ENCODE measurements around the gene JTB.

Gene JTB

GRCh38 chr1:153954826-153955225 is 22.6 kb downstream of the JTB start:
- Histone ChIP-seq H3K4me1 (ENCODE audit: control insufficient read depth, insufficient read depth, low read length, poor library complexity, severe bottlenecking) (peaks cover 9% of the 10 kb centered on the region), H3K36me3 (ENCODE audit: control insufficient read depth, insufficient read depth, low read length) (peaks cover 58% of the 10 kb centered on the region), H3K9me3 (ENCODE audit: control insufficient read depth, low read length) (no peaks in the 10 kb centered on the region), H3K4me3 (ENCODE audit: extremely low read depth, insufficient read depth, low read length, poor library complexity, severe bottlenecking) (no peak overlapping the region), H3K27ac (ENCODE audit: low read depth, low read length, severe bottlenecking) (no peak overlapping the region)
- 97 to 100% methylated on average over 9 to 10 of the region's 10 CpGs for WGBS, 2 experiments (ENCODE audit: insufficient coverage in 2 of 2)

DNA sequence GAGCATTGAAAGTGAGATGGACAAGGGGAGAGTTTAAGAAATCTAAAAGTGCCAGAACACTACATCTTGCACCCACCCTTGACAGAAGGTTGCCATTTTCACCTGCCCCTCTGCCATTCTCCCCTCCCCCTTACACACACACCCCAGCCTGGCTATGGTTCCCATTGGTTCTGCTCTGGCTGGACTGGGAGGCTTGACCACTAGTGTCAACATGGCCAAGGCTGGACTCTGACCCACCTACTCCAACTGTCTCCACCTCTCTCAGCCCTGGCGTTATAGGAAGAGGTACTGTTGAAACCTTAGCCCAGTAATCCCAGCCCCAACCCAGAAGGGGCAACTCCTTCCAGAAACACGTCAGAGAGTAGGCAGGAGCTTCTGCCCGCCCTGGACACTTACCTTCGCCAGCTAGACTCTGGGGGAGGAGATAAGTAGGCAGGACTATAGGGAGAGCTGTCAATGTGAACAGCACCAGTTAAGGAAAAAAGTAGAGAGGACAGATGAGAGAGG is 23.6 kb downstream of the JTB start:
- Histone ChIP-seq H3K4me1 (ENCODE audit: control insufficient read depth, insufficient read depth, low read length, poor library complexity, severe bottlenecking) (peaks cover 9% of the 10 kb centered on the region), H3K36me3 (ENCODE audit: control insufficient read depth, insufficient read depth, low read length) (peaks cover 59% of the 10 kb centered on the region), H3K27ac (ENCODE audit: low read depth, low read length, severe bottlenecking) (no peak overlapping the region), H3K9me3 (ENCODE audit: control insufficient read depth, low read length) (no peaks in the 10 kb centered on the region), H3K4me3 (ENCODE audit: extremely low read depth, insufficient read depth, low read length, poor library complexity, severe bottlenecking) (no peak overlapping the region)
- WGBS, 2 experiments (ENCODE audit: insufficient coverage in 2 of 2), result 94 to 100% methylated on average over 2 to 4 of the region's 4 CpGs

- Histone ChIP-seq H3K4me3 (ENCODE audit: extremely low read depth, insufficient read depth, low read length, poor library complexity, severe bottlenecking) (no peak overlapping the region), H3K27ac (ENCODE audit: low read depth, low read length, severe bottlenecking) (no peak overlapping the region), H3K9me3 (ENCODE audit: control insufficient read depth, low read length) (no peaks in the 10 kb centered on the region), H3K36me3 (ENCODE audit: control insufficient read depth, insufficient read depth, low read length) (peaks cover 73% of the 10 kb centered on the region), H3K4me1 (ENCODE audit: control insufficient read depth, insufficient read depth, low read length, poor library complexity, severe bottlenecking) (peaks cover 6% of the 10 kb centered on the region)
- WGBS, 2 experiments (ENCODE audit: insufficient coverage in 2 of 2), result 100% methylated on average over 1 of the region's 2 CpGs
Measured at GRCh38 chr1:153951801-153952200, 25.7 kb downstream of the JTB start.

DNA sequence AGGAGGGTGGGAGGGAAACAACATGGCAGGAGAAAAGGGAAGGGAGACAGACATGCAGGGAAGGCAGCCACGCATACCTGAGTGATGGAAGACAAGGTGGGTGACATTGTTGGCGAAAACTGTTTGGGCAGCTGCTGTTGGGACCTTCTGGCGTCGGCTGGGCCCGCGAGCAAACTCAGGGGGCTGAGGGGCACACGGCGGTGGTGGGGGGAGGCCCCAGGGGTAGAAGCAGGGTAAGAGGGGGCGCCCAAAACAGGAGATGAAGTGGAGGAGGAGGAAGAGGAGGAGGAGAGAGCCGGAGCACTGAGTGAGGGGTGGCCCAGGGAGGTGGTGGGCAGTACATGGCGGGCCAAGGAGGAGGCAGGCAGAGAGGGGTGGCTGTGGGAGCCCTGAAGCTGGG is 26.3 kb downstream of the JTB start:
- peaks cover 73% of the 10 kb centered on the region for H3K36me3 ChIP-seq (ENCODE audit: control insufficient read depth, insufficient read depth, low read length)
- H3K27ac ChIP-seq (ENCODE audit: low read depth, low read length, severe bottlenecking), result no peak overlapping the region
- WGBS, 2 experiments (ENCODE audit: insufficient coverage in 2 of 2), result 87 to 96% methylated on average over 10 to 11 of the region's 11 CpGs
- peaks cover under 1% of the 10 kb centered on the region for H3K4me1 ChIP-seq (ENCODE audit: control insufficient read depth, insufficient read depth, low read length, poor library complexity, severe bottlenecking)
- no peak overlapping the region for H3K4me3 ChIP-seq (ENCODE audit: extremely low read depth, insufficient read depth, low read length, poor library complexity, severe bottlenecking)
- H3K9me3 ChIP-seq (ENCODE audit: control insufficient read depth, low read length), result no peaks in the 10 kb centered on the region

GRCh38 chr1:153946622-153947241 is 30.7 kb downstream of the JTB start, which contains the start of gene DENND4B:
Gene DENND4B, minus strand, starts transcription at chr1:153946718. Its CDS starts 2,344 bp downstream, at chr1:153944374.
- peak within 1 kb of the TSS; percentile 78 for H3K4me3 ChIP-seq (ENCODE audit: extremely low read depth, insufficient read depth, low read length, poor library complexity, severe bottlenecking)
- peaks cover 68% of the 10 kb centered on the region for H3K36me3 ChIP-seq (ENCODE audit: control insufficient read depth, insufficient read depth, low read length)
- H3K4me1 ChIP-seq (ENCODE audit: control insufficient read depth, insufficient read depth, low read length, poor library complexity, severe bottlenecking), result peaks cover 4% of the 10 kb centered on the region
- WGBS, 2 experiments (ENCODE audit: insufficient coverage in 2 of 2), result 14 to 15% methylated on average over 12 to 16 of the region's 28 CpGs
- no peaks in the 10 kb centered on the region for H3K9me3 ChIP-seq (ENCODE audit: control insufficient read depth, low read length)
- H3K27ac ChIP-seq (ENCODE audit: low read depth, low read length, severe bottlenecking), result peak within 1 kb of the TSS; percentile 53

DNA sequence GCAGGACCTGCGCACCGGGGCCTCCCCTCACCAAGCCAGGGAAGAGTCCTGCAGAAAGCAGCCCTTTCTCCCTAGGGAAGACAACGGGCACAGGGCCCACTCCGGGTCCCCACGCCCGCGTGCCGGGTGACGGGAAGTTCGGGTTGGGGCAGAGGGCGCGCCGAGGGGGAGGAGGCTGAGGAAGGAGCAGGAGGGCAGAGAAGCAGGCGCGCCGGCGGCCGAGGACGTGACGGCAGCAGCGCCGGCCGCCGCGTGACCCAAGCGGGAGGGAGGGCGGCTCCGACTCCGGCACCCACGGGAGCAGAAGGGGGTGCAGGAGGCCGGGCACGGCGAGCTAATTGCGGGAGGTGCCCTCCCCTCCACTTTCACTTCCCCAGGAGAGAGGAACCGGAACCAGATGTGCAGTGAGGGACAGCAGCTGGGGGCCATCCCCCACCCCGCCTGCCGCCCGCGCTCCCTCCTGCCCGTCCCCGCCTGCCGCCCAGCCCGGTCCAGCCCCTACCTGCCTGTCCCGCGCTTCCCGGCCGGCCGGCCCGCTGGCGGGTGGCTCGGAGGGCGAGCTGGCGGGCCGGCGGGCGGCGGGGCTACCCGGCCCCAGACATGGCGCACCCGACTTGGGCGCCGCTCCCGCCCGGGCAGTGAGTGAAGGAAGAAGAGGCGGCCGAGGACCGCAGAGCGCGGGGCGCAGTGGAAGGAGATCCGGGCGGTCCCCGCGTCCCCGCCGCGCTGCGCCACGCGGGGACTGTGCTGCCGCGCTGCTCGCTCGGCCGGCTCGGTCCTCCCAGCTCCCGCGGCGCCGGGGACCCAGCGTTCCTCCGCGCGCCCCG is 31.5 kb downstream of the JTB start:
- Histone ChIP-seq H3K9me3 (ENCODE audit: control insufficient read depth, low read length) (no peaks in the 10 kb centered on the region), H3K4me1 (ENCODE audit: control insufficient read depth, insufficient read depth, low read length, poor library complexity, severe bottlenecking) (peaks cover 4% of the 10 kb centered on the region), H3K4me3 (ENCODE audit: extremely low read depth, insufficient read depth, low read length, poor library complexity, severe bottlenecking) (peak overlapping the region; percentile 78), H3K36me3 (ENCODE audit: control insufficient read depth, insufficient read depth, low read length) (peaks cover 68% of the 10 kb centered on the region), H3K27ac (ENCODE audit: low read depth, low read length, severe bottlenecking) (peak overlapping the region; percentile 53)
- WGBS, 2 experiments (ENCODE audit: insufficient coverage in 2 of 2), result 0 to 1% methylated on average over 28 to 67 of the region's 95 CpGs

- Histone ChIP-seq H3K4me3 (ENCODE audit: extremely low read depth, insufficient read depth, low read length, poor library complexity, severe bottlenecking) (peak overlapping the region; percentile 78), H3K36me3 (ENCODE audit: control insufficient read depth, insufficient read depth, low read length) (peaks cover 68% of the 10 kb centered on the region), H3K9me3 (ENCODE audit: control insufficient read depth, low read length) (no peaks in the 10 kb centered on the region), H3K27ac (ENCODE audit: low read depth, low read length, severe bottlenecking) (no peak overlapping the region), H3K4me1 (ENCODE audit: control insufficient read depth, insufficient read depth, low read length, poor library complexity, severe bottlenecking) (peaks cover 4% of the 10 kb centered on the region)
- WGBS, 2 experiments (ENCODE audit: insufficient coverage in 2 of 2), result 73 to 74% methylated on average over 8 to 11 of the region's 12 CpGs
Measured at GRCh38 chr1:153945131-153945794, 32.2 kb downstream of the JTB start.

- no peaks in the 10 kb centered on the region for H3K9me3 ChIP-seq (ENCODE audit: control insufficient read depth, low read length)
- 94 to 100% methylated on average over 3 of the region's 3 CpGs for WGBS, 2 experiments (ENCODE audit: insufficient coverage in 2 of 2)
- H3K36me3 ChIP-seq (ENCODE audit: control insufficient read depth, insufficient read depth, low read length), result peaks cover 68% of the 10 kb centered on the region
- H3K27ac ChIP-seq (ENCODE audit: low read depth, low read length, severe bottlenecking), result no peak overlapping the region
- peaks cover 4% of the 10 kb centered on the region for H3K4me1 ChIP-seq (ENCODE audit: control insufficient read depth, insufficient read depth, low read length, poor library complexity, severe bottlenecking)
- no peak overlapping the region for H3K4me3 ChIP-seq (ENCODE audit: extremely low read depth, insufficient read depth, low read length, poor library complexity, severe bottlenecking)
Measured at GRCh38 chr1:153944827-153945117, 32.7 kb downstream of the JTB start.

DNA sequence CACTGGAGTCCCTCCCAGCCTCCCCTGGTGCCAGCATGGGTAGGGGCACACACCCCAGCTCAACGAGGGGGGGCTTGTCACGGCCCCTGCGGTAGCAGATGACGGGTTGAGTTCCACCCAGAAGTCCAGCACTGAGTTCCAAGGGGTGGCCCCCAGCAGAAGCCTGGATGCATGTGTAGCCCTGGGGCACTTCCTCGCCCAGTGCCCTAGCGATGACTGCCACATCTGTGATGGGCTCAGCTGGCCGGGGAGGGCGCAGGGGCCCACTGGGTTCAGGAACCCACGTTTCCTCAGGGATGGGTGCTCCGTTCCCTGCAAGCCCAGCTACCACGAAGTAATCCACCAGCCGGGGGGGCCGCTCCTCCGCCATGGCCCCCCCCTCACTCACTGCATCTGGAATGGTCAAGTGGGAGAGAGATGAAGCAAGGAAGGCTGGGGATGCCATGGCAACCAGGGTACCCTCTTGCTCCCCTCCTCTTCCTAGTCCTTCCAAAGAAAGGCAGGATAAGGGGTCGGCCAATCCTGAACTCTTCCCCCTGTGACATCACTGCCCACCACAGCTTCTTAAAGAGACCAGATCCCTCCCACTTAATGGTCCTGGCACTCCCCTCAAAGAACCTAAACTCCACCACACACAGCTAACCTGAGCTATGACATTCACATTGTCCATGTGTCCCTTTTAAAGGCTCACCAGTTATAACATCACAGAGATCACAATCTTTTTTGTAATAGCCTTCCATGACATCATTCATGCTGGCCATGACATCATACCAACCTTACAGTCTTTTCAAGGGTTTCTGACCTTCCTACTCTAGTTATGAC is 33.3 kb downstream of the JTB start:
- Histone ChIP-seq H3K36me3 (ENCODE audit: control insufficient read depth, insufficient read depth, low read length) (peaks cover 69% of the 10 kb centered on the region), H3K27ac (ENCODE audit: low read depth, low read length, severe bottlenecking) (no peak overlapping the region), H3K4me3 (ENCODE audit: extremely low read depth, insufficient read depth, low read length, poor library complexity, severe bottlenecking) (no peak overlapping the region), H3K9me3 (ENCODE audit: control insufficient read depth, low read length) (no peaks in the 10 kb centered on the region), H3K4me1 (ENCODE audit: control insufficient read depth, insufficient read depth, low read length, poor library complexity, severe bottlenecking) (peaks cover 4% of the 10 kb centered on the region)
- 96% methylated on average over 12 to 15 of the region's 15 CpGs for WGBS, 2 experiments (ENCODE audit: insufficient coverage in 2 of 2)

Data from mesodermal cell (in vitro differentiated cells).